ENCODE measurements around the gene ZNF865.

DNA sequence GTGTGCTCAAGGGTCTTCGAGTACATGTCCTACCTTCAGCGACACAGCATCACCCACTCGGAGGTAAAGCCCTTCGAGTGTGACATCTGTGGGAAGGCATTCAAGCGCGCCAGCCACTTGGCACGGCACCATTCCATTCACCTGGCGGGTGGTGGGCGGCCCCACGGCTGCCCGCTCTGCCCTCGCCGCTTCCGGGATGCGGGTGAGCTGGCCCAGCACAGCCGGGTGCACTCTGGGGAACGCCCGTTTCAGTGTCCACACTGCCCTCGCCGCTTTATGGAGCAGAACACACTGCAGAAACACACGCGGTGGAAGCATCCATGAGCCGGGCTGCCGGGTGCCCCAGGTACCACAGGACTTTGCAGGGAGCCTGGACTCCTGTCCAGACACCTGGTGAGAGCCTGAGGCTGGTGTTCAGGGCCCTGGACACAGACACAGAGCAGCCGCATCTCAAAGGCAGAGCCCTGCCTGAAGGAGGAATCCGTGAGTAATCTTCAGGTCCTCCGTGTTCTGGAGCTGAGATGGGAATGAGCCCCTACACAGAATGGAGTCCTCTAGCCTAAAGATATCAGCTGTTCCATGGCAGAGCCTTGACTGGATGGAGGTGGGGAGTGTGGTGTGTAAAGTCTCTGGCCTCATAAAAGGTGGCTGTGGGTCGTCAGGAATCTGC is 39.5 kb downstream of the ZNF865 start:
- TF ChIP-seq, protein P1, sequence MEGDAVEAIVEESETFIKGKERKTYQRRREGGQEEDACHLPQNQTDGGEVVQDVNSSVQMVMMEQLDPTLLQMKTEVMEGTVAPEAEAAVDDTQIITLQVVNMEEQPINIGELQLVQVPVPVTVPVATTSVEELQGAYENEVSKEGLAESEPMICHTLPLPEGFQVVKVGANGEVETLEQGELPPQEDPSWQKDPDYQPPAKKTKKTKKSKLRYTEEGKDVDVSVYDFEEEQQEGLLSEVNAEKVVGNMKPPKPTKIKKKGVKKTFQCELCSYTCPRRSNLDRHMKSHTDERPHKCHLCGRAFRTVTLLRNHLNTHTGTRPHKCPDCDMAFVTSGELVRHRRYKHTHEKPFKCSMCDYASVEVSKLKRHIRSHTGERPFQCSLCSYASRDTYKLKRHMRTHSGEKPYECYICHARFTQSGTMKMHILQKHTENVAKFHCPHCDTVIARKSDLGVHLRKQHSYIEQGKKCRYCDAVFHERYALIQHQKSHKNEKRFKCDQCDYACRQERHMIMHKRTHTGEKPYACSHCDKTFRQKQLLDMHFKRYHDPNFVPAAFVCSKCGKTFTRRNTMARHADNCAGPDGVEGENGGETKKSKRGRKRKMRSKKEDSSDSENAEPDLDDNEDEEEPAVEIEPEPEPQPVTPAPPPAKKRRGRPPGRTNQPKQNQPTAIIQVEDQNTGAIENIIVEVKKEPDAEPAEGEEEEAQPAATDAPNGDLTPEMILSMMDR (IDR thresholded peaks at IDR 0.05; ENCODE audit: borderline replicate concordance, extremely low read depth, low read length, poor library complexity, severe bottlenecking) = no peak
- TF ChIP-seq EZH2 (IDR thresholded peaks at IDR 0.05; ENCODE audit: borderline replicate concordance, low read depth, low read length, severe bottlenecking) = no peak
